ENCODE measurements around the gene KRT6A. TPM values are rescaled to one million over a fixed set of nuclear protein-coding genes. Genes with fewer than 3 reads are reported as not detected.

KRT6A gene
- total and polyA plus RNA-seq, 2 of the 8 experiments (the other 6 are each of a cell fraction or from before 2014, with no cell fraction given) = 0.11 TPM; not detected in 1

GRCh38 chr12:52528641-52529143, 35.6 kb upstream of the KRT6A start:
- Histone ChIP-seq H2BK15ac (ENCODE audit: low read length) (no peak overlapping the region), H4K20me1 (replicated peaks in 1 of 2; ENCODE audit: control insufficient read depth in 1 of 2, insufficient read depth in 2 of 2, low read length in 2 of 2) (no peaks in the 10 kb centered on the region), H3K36me3 (ENCODE audit: control insufficient read depth in 2 of 4, insufficient read depth in 4 of 4, low read length in 3 of 4) (no peaks in the 10 kb centered on the region), H2BK12ac (ENCODE audit: low read depth, low read length) (no peak overlapping the region), H3K4me3 (ENCODE audit: extremely low read depth in 1 of 4, insufficient read depth in 2 of 4, low read depth in 3 of 4, low read length in 4 of 4) (no peak overlapping the region), H4K5ac (ENCODE audit: insufficient read length, low read depth, low read length) (no peak overlapping the region), H3K23me2 (ENCODE audit: low read depth, low read length) (no peaks in the 10 kb centered on the region), H3K4me2 (ENCODE audit: insufficient read depth in 1 of 2, low read depth in 2 of 2, low read length in 2 of 2) (no peak overlapping the region), H2BK20ac (ENCODE audit: low read length) (no peak overlapping the region), H2AFZ (ENCODE audit: low read length) (no peak overlapping the region), H2BK120ac (replicated peaks; ENCODE audit: low read depth, low read length) (no peak overlapping the region), H3K9me3 (ENCODE audit: insufficient read depth in 2 of 2, low read depth in 1 of 2, low read length in 1 of 2) (no peaks in the 10 kb centered on the region), H3K9ac (replicated peaks in 1 of 4; ENCODE audit: extremely low read depth in 1 of 4, low read depth in 3 of 4, low read length in 3 of 4) (no peak overlapping the region), H3K79me1 (ENCODE audit: low read depth, low read length) (no peaks in the 10 kb centered on the region), H3K4ac (replicated peaks; ENCODE audit: insufficient read length, low read depth, low read length) (no peak overlapping the region), H3K27ac (ENCODE audit: low read depth, low read length) (no peak overlapping the region), H3K56ac (replicated peaks; ENCODE audit: insufficient read length, low read depth, low read length) (no peak overlapping the region), H2AK5ac (ENCODE audit: low read depth, low read length) (no peak overlapping the region), H3K18ac (ENCODE audit: extremely low read depth, low read length) (no peak overlapping the region), H2BK5ac (ENCODE audit: low read depth, low read length) (no peak overlapping the region), H4K8ac (ENCODE audit: extremely low read depth, insufficient read depth, low read length) (peak overlapping the region; percentile 29; the same call in 1 of the 2 replicates), H4K91ac (replicated peaks; ENCODE audit: insufficient read length, low read length) (no peak overlapping the region), H3K23ac (ENCODE audit: insufficient read length) (no peak overlapping the region), H3K79me2 (ENCODE audit: control insufficient read depth in 1 of 2, insufficient read depth in 2 of 2, low read length in 2 of 2) (no peaks in the 10 kb centered on the region), H3K14ac (ENCODE audit: insufficient read length) (no peak overlapping the region), H3K4me1 (replicated peaks in 1 of 4; ENCODE audit: control insufficient read depth in 3 of 4, insufficient read depth in 4 of 4, low read length in 3 of 4) (0 out of 7 replicates have a peak, but pooled peaks cover 0 to 1% (median 0%) of the 10 kb centered on the region in 4 experiments), H3K27me3 (replicated peaks in 1 of 4; ENCODE audit: control insufficient read depth in 3 of 4, extremely low read depth in 1 of 4, insufficient read depth in 3 of 4, low read length in 3 of 4) (no peaks in the 10 kb centered on the region; a peak in 1 of 7 replicates)
- FAIRE-seq (no peak), DNase-seq (ENCODE audit: low read depth in 1 of 2, low spot score in 2 of 2) (no peak)
- 93% methylated on average over 7 of the region's 8 CpGs; no CpG with 5 or more reads in 1 of the 2 experiments for WGBS, 2 experiments (ENCODE audit: extremely low coverage in 1 of 2, insufficient coverage in 1 of 2, insufficient read length in 1 of 2, insufficient replicate concordance in 2 of 2, low coverage in 1 of 2, low lambda C conversion rate in 2 of 2, missing lambda C conversion rate in 1 of 2)
- POLR2A ChIA-PET (ENCODE audit: partially characterized antibody) = no interaction called here
- CTCF ChIA-PET (ENCODE audit: partially characterized antibody) = interaction anchor here (0.9 to 1.6 kb wide), 6 partner anchors 9 to 133 kb away, joined by 3 to 4 read pairs (median 4); partner anchors contain the start of gene KRT74
- TF ChIP-seq CBX8 (IDR thresholded peaks at IDR 0.05; ENCODE audit: borderline replicate concordance, low read depth, low read length) = no peak
- TF ChIP-seq RFX5 (IDR thresholded peaks at IDR 0.05; ENCODE audit: borderline replicate concordance, low read depth, low read length) = no peak
- no peak for TF ChIP-seq SUZ12 (IDR thresholded peaks at IDR 0.05; ENCODE audit: low read length)
- TF ChIP-seq TBP (IDR thresholded peaks at IDR 0.05; ENCODE audit: low read depth, low read length) = no peak
- TF ChIP-seq RBBP5 (IDR thresholded peaks at IDR 0.05; ENCODE audit: borderline replicate concordance, low read depth, low read length) = no peak
- TF ChIP-seq, protein P1, sequence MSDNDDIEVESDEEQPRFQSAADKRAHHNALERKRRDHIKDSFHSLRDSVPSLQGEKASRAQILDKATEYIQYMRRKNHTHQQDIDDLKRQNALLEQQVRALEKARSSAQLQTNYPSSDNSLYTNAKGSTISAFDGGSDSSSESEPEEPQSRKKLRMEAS (IDR thresholded peaks at IDR 0.05) = no peak
- TF ChIP-seq TCF12 (IDR thresholded peaks at IDR 0.05; ENCODE audit: low read depth, low read length) = no peak
- no peak for TF ChIP-seq RNF2 (IDR thresholded peaks at IDR 0.05; ENCODE audit: borderline replicate concordance, low read depth, low read length, missing control alignments, poor library complexity, severe bottlenecking)
- no peak for TF ChIP-seq SP4 (IDR thresholded peaks at IDR 0.05; ENCODE audit: low read length)
- TF ChIP-seq, protein P2, sequence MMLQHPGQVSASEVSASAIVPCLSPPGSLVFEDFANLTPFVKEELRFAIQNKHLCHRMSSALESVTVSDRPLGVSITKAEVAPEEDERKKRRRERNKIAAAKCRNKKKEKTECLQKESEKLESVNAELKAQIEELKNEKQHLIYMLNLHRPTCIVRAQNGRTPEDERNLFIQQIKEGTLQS (IDR thresholded peaks at IDR 0.05; ENCODE audit: insufficient read depth, low read depth, low read length) = no peak
- TF ChIP-seq FOSL1 (IDR thresholded peaks at IDR 0.05; ENCODE audit: insufficient read depth, low read depth, low read length) = no peak
